CD4-positive, alpha-beta memory T cell (primary cell): ENCODE results near the gene MYH10. TPM values are rescaled to one million over a fixed set of nuclear protein-coding genes. Genes with fewer than 3 reads are reported as not detected.
A peak's percentile ranks its signal among the peaks of the same experiment; 100 is the strongest.

Source experiments
- CTCF ChIA-PET: fragments of 350-600 bp; sonication (Branson Sonifier 250); formaldehyde crosslinking; loops from one replicate; lab custom pipeline; 2021; ENCODE audit warnings: inconsistent platforms; ENCODE audit not compliant: partially characterized antibody; lab: Charles Lee
- POLR2A ChIA-PET: fragments of 350-600 bp; sonication (Branson Sonifier 250); formaldehyde crosslinking; loops from one replicate; lab custom pipeline; 2021; ENCODE audit not compliant: partially characterized antibody; lab: Charles Lee
- DNase-seq, 5 donors: peaks; one replicate each; pipeline versions ENCODE4 v3.0.0 to v3.0.0-alpha.2; 2020 to 2022; ENCODE audit warnings: mixed read lengths in 1 of 5
- H3K27ac ChIP-seq: one replicate; pipeline ENCODE4 v1.7.0; 2013; ENCODE audit warnings: low read depth, low read length
- H3K27me3 ChIP-seq: 2 replicates; pipeline ENCODE4 v1.7.0; 2013; ENCODE audit warnings: mild to moderate bottlenecking, low read length, moderate library complexity; ENCODE audit not compliant: insufficient read depth
- H3K36me3 ChIP-seq: 2 replicates; pipeline ENCODE4 v1.7.0; 2013; ENCODE audit warnings: mild to moderate bottlenecking, low read length, moderate library complexity; ENCODE audit not compliant: insufficient read depth
- H3K4me1 ChIP-seq: 2 replicates; pipeline ENCODE4 v1.7.0; 2013; ENCODE audit warnings: mild to moderate bottlenecking, low read length, moderate library complexity; ENCODE audit not compliant: insufficient read depth
- H3K4me3 ChIP-seq, 2 donors: one replicate each; pipeline ENCODE4 v1.7.0; 2013; ENCODE audit warnings: low read length in 2 of 2, mild to moderate bottlenecking in 1 of 2
- H3K9me3 ChIP-seq, 2 donors: one replicate each; pipeline ENCODE4 v1.7.0; 2013; ENCODE audit warnings: low read length in 2 of 2, control low read depth in 1 of 2; ENCODE audit not compliant: control insufficient read depth in 1 of 2
- H3K27ac Mint-ChIP-seq, 7 donors: one replicate each; pipeline ENCODE4 v1.8.0; 2020 to 2021; ENCODE audit warnings: mixed read lengths in 7 of 7, mild to moderate bottlenecking in 6 of 7, inconsistent platforms in 3 of 7, moderate library complexity in 3 of 7
- H3K27me3 Mint-ChIP-seq, 2 donors: one replicate each; pipeline ENCODE4 v1.8.0; 2020 to 2021; ENCODE audit warnings: mixed read lengths in 2 of 2
- H3K36me3 Mint-ChIP-seq, 2 donors: one replicate each; pipeline ENCODE4 v1.8.0; 2020 to 2021; ENCODE audit warnings: mixed read lengths in 2 of 2, inconsistent platforms in 1 of 2, mild to moderate bottlenecking in 1 of 2
- H3K4me1 Mint-ChIP-seq, 4 donors: one replicate each; pipeline ENCODE4 v1.8.0; 2020 to 2021; ENCODE audit warnings: mixed read lengths in 4 of 4, mild to moderate bottlenecking in 1 of 4
- H3K4me3 Mint-ChIP-seq, 8 donors: one replicate each; pipeline ENCODE4 v1.8.0; 2020 to 2021; ENCODE audit warnings: mixed read lengths in 8 of 8, mild to moderate bottlenecking in 7 of 8, moderate library complexity in 6 of 8, inconsistent platforms in 3 of 8
- H3K9me3 Mint-ChIP-seq, 8 donors: one replicate each; pipeline ENCODE4 v1.8.0; 2020 to 2021; ENCODE audit warnings: mixed read lengths in 8 of 8, mild to moderate bottlenecking in 5 of 8, inconsistent platforms in 3 of 8, moderate library complexity in 1 of 8
- intact Hi-C: fragments of 100-400 bp; cut with micrococcal nuclease; formaldehyde crosslinking; loops from one replicate; pipeline ENCODE4 v1.15.1; 2023
- polyA plus RNA-seq, 2 donors: library from polyadenylated mRNA; unstranded; fragments of 300-500 nt; fragmentation: Illumina TruSeq; gene quantifications; one replicate each; pipeline ENCODE4 v1.2.3, GENCODE V29; 2021
- total RNA-seq, 2 experiments: library from RNA; stranded (reverse); gene quantifications; one replicate each; pipeline ENCODE4 v1.2.3, GENCODE V29; 2021

The MYH10 gene
- total and polyA plus RNA-seq, 4 experiments from 2014 or later: 1.9 to 2.8 (median 2.1) TPM

GRCh38 chr17:8435245-8436168, 195.0 kb downstream of the MYH10 start, which contains the start of gene NDEL1:
Gene NDEL1 (plus strand): TSS chr17:8435884. CDS start chr17:8444272, 8,388 bp downstream.
- intact Hi-C loops: loop anchor here (1.0 to 10.0 kb wide), 4 partner anchors 52 to 305 kb away; partner anchors contain the start of genes CTC1, MYH10, PFAS and RPL26

GRCh38 chr17:8430966-8431365, 199.6 kb downstream of the MYH10 start:
- Mint-ChIP-seq H3K27ac (no peak overlapping the region), H3K36me3 (peaks cover 0 to 2% of the 10 kb centered on the region in 2 donors), H3K4me3 (no peak overlapping the region), H3K4me1 (peaks cover 1 to 10% (median 3%) of the 10 kb centered on the region in 4 donors), H3K9me3 (no peaks in the 10 kb centered on the region), H3K27me3 (peaks cover 0 to 3% of the 10 kb centered on the region in 2 donors)
- ChIA-PET CTCF (no interaction called here), POLR2A (no interaction called here)
- DNase-seq: no peak
- intact Hi-C loops: loop anchor here (10.0 kb wide), 1 partner anchor 204 kb away; the partner anchor contains the start of gene MYH10
- Histone ChIP-seq H3K9me3 (no peaks in the 10 kb centered on the region), H3K36me3 (no peaks in the 10 kb centered on the region), H3K4me3 (no peak overlapping the region), H3K27me3 (no peaks in the 10 kb centered on the region), H3K4me1 (peaks cover 4% of the 10 kb centered on the region), H3K27ac (no peak overlapping the region)

More at GRCh38 chr17:8435245-8436168, 195.0 kb downstream of the MYH10 start, which contains the start of gene NDEL1:
- ChIA-PET POLR2A (interaction anchor here (0.5 to 1.6 kb wide), 17 partner anchors 20 to 1400 kb away, joined by 3 to 11 read pairs (median 4); partner anchors contain the start of genes KRABD2, MYH10 and SLC16A13), CTCF (interaction anchor here (1.1 to 2.2 kb wide), 4 partner anchors 15 to 310 kb away, joined by 3 to 12 read pairs (median 5); no protein-coding TSS in a partner anchor)
- peaks cover 19 to 49% (median 31%) of the 10 kb centered on the region in 4 donors for H3K4me1 Mint-ChIP-seq
- no peaks in the 10 kb centered on the region for H3K27me3 ChIP-seq
- H3K36me3 ChIP-seq: peaks cover 5% of the 10 kb centered on the region
- H3K36me3 Mint-ChIP-seq: peaks cover 6 to 27% of the 10 kb centered on the region in 2 donors
- peak within 1 kb of the TSS; percentile 94 to 99 (median 98) for H3K4me3 Mint-ChIP-seq
- H3K27me3 Mint-ChIP-seq: no peaks in the 10 kb centered on the region
- peak; percentile 98 to 99 (median 98) for DNase-seq
- H3K9me3 Mint-ChIP-seq: no peaks in the 10 kb centered on the region
- H3K4me3 ChIP-seq: peak within 1 kb of the TSS; percentile 87 to 95
- H3K27ac Mint-ChIP-seq: peak within 1 kb of the TSS; percentile 96 to 100 (median 99)
- H3K4me1 ChIP-seq: peaks cover 40% of the 10 kb centered on the region
- no peaks in the 10 kb centered on the region for H3K9me3 ChIP-seq
- peak within 1 kb of the TSS; percentile 100 for H3K27ac ChIP-seq

DNA sequence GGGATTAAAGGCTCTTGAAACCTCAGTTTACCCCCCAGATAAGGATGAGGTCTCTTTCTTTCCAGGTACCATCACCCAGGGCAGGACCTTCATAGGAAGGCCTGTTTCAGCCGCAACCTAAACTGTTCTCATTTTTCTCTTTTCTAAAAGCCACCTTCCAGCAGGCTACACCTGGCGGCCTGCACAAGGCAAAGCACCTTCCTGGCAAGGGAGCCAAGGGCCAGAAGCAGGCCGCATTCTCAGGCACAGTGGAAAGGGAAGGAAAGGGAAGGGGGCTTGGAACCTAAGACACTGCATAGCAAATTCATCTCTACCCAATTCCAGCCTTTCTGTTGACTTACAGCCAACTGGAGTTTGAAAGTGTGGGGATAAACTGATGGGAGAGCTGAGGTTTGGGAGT, 203.7 kb downstream of the MYH10 start:
- Mint-ChIP-seq H3K4me1 (no peaks in the 10 kb centered on the region), H3K27ac (no peak overlapping the region), H3K4me3 (no peak overlapping the region), H3K36me3 (no peaks in the 10 kb centered on the region), H3K27me3 (peaks cover 3 to 12% of the 10 kb centered on the region in 2 donors), H3K9me3 (no peaks in the 10 kb centered on the region)
- Histone ChIP-seq H3K36me3 (no peaks in the 10 kb centered on the region), H3K4me3 (no peak overlapping the region), H3K4me1 (no peaks in the 10 kb centered on the region), H3K27me3 (no peaks in the 10 kb centered on the region), H3K9me3 (no peaks in the 10 kb centered on the region), H3K27ac (no peak overlapping the region)
- DNase-seq: no peak
- intact Hi-C loops: no loop called here
- POLR2A ChIA-PET: no interaction called here
- CTCF ChIA-PET: interaction anchor here (1.6 kb wide), 1 partner anchor 17 kb away, joined by 4 read pairs; no protein-coding TSS in a partner anchor

DNA sequence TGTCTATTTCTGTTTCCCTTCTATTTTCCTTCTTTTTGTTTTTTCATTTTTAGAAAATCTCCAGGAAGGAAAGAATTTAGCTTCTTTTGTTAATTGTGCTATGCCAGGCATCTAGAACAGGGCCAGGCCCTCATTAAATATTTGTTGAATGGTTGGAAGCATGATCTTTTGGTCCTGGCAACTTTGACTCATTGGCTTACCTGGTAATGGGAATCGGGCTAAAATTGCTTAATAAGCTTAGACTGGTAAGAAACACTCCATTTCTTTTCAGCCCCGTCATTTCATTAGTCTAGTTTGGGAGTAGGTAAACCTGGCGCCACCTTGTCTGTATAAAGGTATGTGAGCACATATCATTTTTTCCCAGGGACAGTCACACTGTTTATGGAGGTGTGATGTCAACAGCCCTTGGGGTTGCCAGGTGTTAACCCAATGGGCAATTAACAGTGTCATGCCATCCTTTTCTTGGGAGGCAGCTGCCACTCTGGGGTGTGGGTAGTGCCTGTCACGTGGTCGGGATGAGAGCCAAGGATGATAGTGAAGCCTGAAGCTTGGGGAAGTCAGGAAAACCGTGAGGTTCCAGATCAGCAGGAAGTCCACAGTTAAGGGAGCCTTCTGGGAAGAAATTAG, 204.3 kb downstream of the MYH10 start:
- H3K36me3 ChIP-seq: no peaks in the 10 kb centered on the region
- ChIA-PET POLR2A (no interaction called here), CTCF (interaction anchor here (1.6 kb wide), 1 partner anchor 16 kb away, joined by 4 read pairs; no protein-coding TSS in a partner anchor)
- intact Hi-C loops: no loop called here
- H3K9me3 ChIP-seq: no peaks in the 10 kb centered on the region
- Mint-ChIP-seq H3K36me3 (no peaks in the 10 kb centered on the region), H3K27ac (no peak overlapping the region), H3K4me1 (no peaks in the 10 kb centered on the region), H3K4me3 (no peak overlapping the region), H3K27me3 (peaks cover 6 to 12% of the 10 kb centered on the region in 2 donors), H3K9me3 (no peaks in the 10 kb centered on the region)
- no peaks in the 10 kb centered on the region for H3K4me1 ChIP-seq
- no peak for DNase-seq
- H3K27ac ChIP-seq: no peak overlapping the region
- H3K4me3 ChIP-seq: no peak overlapping the region
- no peaks in the 10 kb centered on the region for H3K27me3 ChIP-seq

Other genes starting within 250 kb of the MYH10 start
- 1,000 to 10,000 TPM; 2,761 to 2,878 TPM for gene RPL26, start 247.5 kb downstream of the MYH10 start, total RNA-seq
- gene RPL26, start 247.5 kb downstream of the MYH10 start, polyA plus RNA-seq: 1,000 to 10,000 TPM; 1,274 to 1,731 TPM
- under 1 TPM; 0.15 to 0.17 TPM for gene RNF222, start 232.9 kb downstream of the MYH10 start, total RNA-seq
- gene RNF222, start 232.9 kb downstream of the MYH10 start, polyA plus RNA-seq: under 1 TPM; 0.08 to 0.14 TPM
- 100 to 1,000 TPM; 115 to 120 TPM for gene NDEL1, start 194.8 kb downstream of the MYH10 start, total RNA-seq
- gene NDEL1, start 194.8 kb downstream of the MYH10 start, polyA plus RNA-seq: 10 to 100 TPM; 52.9 to 66.5 TPM
- under 1 TPM; 0.32 to 0.64 TPM for gene CCDC42, start 114.1 kb upstream of the MYH10 start, total RNA-seq
- not detected for gene CCDC42, start 114.1 kb upstream of the MYH10 start, polyA plus RNA-seq
- gene SPDYE4, start 127.8 kb upstream of the MYH10 start, total RNA-seq: not detected
- not detected for gene SPDYE4, start 127.8 kb upstream of the MYH10 start, polyA plus RNA-seq
- not detected for gene MFSD6L, start 168.6 kb upstream of the MYH10 start, total RNA-seq
- under 1 TPM in 1 of 2 donors, not detected in 1; 0.14 TPM for gene MFSD6L, start 168.6 kb upstream of the MYH10 start, polyA plus RNA-seq
- under 1 TPM; 0.17 to 0.25 TPM for gene PIK3R6, start 236.9 kb upstream of the MYH10 start, total RNA-seq
- gene PIK3R6, start 236.9 kb upstream of the MYH10 start, polyA plus RNA-seq: under 1 TPM; 0.13 to 0.47 TPM